ENCODE data around the gene NLGN4Y. TPM values are rescaled to one million over a fixed set of nuclear protein-coding genes. Genes with fewer than 3 reads are reported as not detected.

Gene NLGN4Y
- 33.3 TPM in 1 of 2 replicates, not detected in the other for total RNA-seq

GRCh38 chrY:14524272-14525231 lies at the start of gene NLGN4Y:
NLGN4Y (plus strand) TSS chrY:14524529; CDS start chrY:14622120, 97,591 bp downstream.
- no peak for DNase-seq (ENCODE audit: insufficient read length, low spot score, missing footprints)
- H2AFZ ChIP-seq (ENCODE audit: low read length), result no peak within 1 kb of the TSS
- no peak within 1 kb of the TSS for H3K4me2 ChIP-seq (ENCODE audit: insufficient read depth, low read length)
- TF ChIP-seq, protein P1, sequence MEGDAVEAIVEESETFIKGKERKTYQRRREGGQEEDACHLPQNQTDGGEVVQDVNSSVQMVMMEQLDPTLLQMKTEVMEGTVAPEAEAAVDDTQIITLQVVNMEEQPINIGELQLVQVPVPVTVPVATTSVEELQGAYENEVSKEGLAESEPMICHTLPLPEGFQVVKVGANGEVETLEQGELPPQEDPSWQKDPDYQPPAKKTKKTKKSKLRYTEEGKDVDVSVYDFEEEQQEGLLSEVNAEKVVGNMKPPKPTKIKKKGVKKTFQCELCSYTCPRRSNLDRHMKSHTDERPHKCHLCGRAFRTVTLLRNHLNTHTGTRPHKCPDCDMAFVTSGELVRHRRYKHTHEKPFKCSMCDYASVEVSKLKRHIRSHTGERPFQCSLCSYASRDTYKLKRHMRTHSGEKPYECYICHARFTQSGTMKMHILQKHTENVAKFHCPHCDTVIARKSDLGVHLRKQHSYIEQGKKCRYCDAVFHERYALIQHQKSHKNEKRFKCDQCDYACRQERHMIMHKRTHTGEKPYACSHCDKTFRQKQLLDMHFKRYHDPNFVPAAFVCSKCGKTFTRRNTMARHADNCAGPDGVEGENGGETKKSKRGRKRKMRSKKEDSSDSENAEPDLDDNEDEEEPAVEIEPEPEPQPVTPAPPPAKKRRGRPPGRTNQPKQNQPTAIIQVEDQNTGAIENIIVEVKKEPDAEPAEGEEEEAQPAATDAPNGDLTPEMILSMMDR (IDR thresholded peaks at IDR 0.05; ENCODE audit: extremely low read depth, low read depth, low read length), result no peak
- no peak within 1 kb of the TSS for H3K4me3 ChIP-seq (ENCODE audit: insufficient read depth, low read length)
- H3K27ac ChIP-seq (ENCODE audit: low read depth, low read length), result no peak within 1 kb of the TSS
- no peaks in the 10 kb centered on the region for H3K9me3 ChIP-seq (ENCODE audit: low read depth, low read length)
- H3K4me1 ChIP-seq (ENCODE audit: insufficient read depth, low read length), result no peaks in the 10 kb centered on the region
- no peaks in the 10 kb centered on the region for H3K27me3 ChIP-seq (ENCODE audit: insufficient read depth, low read length)
- no peaks in the 10 kb centered on the region for H3K79me2 ChIP-seq (ENCODE audit: insufficient read depth, low read length)
- no peaks in the 10 kb centered on the region for H4K20me1 ChIP-seq (ENCODE audit: insufficient read depth, low read length)
- no peaks in the 10 kb centered on the region for H3K36me3 ChIP-seq (ENCODE audit: insufficient read depth, low read length)

- Histone ChIP-seq H4K20me1 (ENCODE audit: insufficient read depth, low read length) (no peaks in the 10 kb centered on the region), H3K27me3 (ENCODE audit: insufficient read depth, low read length) (no peaks in the 10 kb centered on the region), H3K4me1 (ENCODE audit: insufficient read depth, low read length) (no peaks in the 10 kb centered on the region), H3K36me3 (ENCODE audit: insufficient read depth, low read length) (no peaks in the 10 kb centered on the region), H3K27ac (ENCODE audit: low read depth, low read length) (no peak overlapping the region), H3K4me3 (ENCODE audit: insufficient read depth, low read length) (no peak overlapping the region), H3K79me2 (ENCODE audit: insufficient read depth, low read length) (no peaks in the 10 kb centered on the region), H2AFZ (ENCODE audit: low read length) (no peak overlapping the region), H3K9me3 (ENCODE audit: low read depth, low read length) (no peaks in the 10 kb centered on the region), H3K4me2 (ENCODE audit: insufficient read depth, low read length) (no peak overlapping the region)
- DNase-seq (ENCODE audit: insufficient read length, low spot score, missing footprints), result no peak
- TF ChIP-seq, protein P1 (IDR thresholded peaks at IDR 0.05; ENCODE audit: extremely low read depth, low read depth, low read length), result no peak
These were observed 38.4 kb upstream of the NLGN4Y start for GRCh38 chrY:14485935-14486334.

DNA sequence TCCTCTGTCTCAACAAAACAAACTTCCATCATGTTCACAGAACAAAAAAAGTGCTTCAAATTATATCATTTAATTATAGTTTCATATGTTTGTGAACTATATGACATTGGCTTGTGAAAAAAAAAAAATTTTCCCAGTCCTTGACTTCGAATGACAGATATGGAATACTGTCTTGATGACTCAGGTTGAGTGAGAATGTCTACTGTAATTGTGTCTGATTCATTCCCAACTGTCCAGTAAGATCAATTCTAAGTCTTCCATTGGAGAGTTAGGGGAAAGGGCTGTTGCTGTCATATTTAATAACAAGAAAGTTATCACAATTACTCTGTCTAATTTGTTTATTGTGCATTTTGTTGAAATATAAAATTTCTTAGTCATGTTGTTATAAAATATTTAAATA lies 34.1 kb upstream of the NLGN4Y start:
- no peak for DNase-seq (ENCODE audit: insufficient read length, low spot score, missing footprints)
- H3K27ac ChIP-seq (ENCODE audit: low read depth, low read length), result no peak overlapping the region
- H2AFZ ChIP-seq (ENCODE audit: low read length), result no peak overlapping the region
- no peaks in the 10 kb centered on the region for H4K20me1 ChIP-seq (ENCODE audit: insufficient read depth, low read length)
- no peak overlapping the region for H3K4me2 ChIP-seq (ENCODE audit: insufficient read depth, low read length)
- H3K9me3 ChIP-seq (ENCODE audit: low read depth, low read length), result no peaks in the 10 kb centered on the region
- H3K36me3 ChIP-seq (ENCODE audit: insufficient read depth, low read length), result no peaks in the 10 kb centered on the region
- no peaks in the 10 kb centered on the region for H3K4me1 ChIP-seq (ENCODE audit: insufficient read depth, low read length)
- H3K4me3 ChIP-seq (ENCODE audit: insufficient read depth, low read length), result no peak overlapping the region
- TF ChIP-seq, protein P1 (IDR thresholded peaks at IDR 0.05; ENCODE audit: extremely low read depth, low read depth, low read length), result no peak
- no peaks in the 10 kb centered on the region for H3K79me2 ChIP-seq (ENCODE audit: insufficient read depth, low read length)
- H3K27me3 ChIP-seq (ENCODE audit: insufficient read depth, low read length), result no peaks in the 10 kb centered on the region

DNA sequence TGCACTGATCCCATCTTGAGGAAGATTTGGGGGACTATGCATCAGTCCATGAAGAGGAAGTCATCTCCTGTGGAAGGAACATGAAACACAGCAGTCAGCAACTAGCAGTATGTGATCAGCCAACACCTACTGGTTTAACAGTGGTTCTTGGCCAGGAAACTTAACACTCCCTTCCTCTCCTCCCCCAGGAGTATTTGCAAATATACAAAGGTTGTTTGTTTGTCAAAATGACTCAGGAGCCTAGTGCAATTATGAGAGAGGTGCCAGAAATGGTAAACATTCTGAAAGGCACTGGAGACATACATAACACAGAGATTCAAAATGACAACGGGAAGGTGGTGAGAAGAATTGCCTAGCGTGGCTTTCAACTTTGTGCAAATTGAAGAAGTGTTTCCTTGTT lies 26.3 kb upstream of the NLGN4Y start:
- TF ChIP-seq, protein P1 (IDR thresholded peaks at IDR 0.05; ENCODE audit: extremely low read depth, low read depth, low read length), result no peak

More for the DNA sequence above, 26.3 kb upstream of the NLGN4Y start:
- H3K36me3 ChIP-seq (ENCODE audit: insufficient read depth, low read length), result no peaks in the 10 kb centered on the region
- H3K4me3 ChIP-seq (ENCODE audit: insufficient read depth, low read length), result no peak overlapping the region
- H4K20me1 ChIP-seq (ENCODE audit: insufficient read depth, low read length), result no peaks in the 10 kb centered on the region
- no peak overlapping the region for H3K4me2 ChIP-seq (ENCODE audit: insufficient read depth, low read length)
- H3K27me3 ChIP-seq (ENCODE audit: insufficient read depth, low read length), result no peaks in the 10 kb centered on the region
- H3K27ac ChIP-seq (ENCODE audit: low read depth, low read length), result no peak overlapping the region
- no peak overlapping the region for H2AFZ ChIP-seq (ENCODE audit: low read length)
- H3K9me3 ChIP-seq (ENCODE audit: low read depth, low read length), result no peaks in the 10 kb centered on the region
- no peaks in the 10 kb centered on the region for H3K79me2 ChIP-seq (ENCODE audit: insufficient read depth, low read length)
- no peak for DNase-seq (ENCODE audit: insufficient read length, low spot score, missing footprints)
- H3K4me1 ChIP-seq (ENCODE audit: insufficient read depth, low read length), result no peaks in the 10 kb centered on the region
